K562 (cell line): Measurements from ENCODE around the gene MUC16. TPM values are rescaled to one million over a fixed set of nuclear protein-coding genes. Genes with fewer than 3 reads are reported as not detected.
A peak's percentile ranks its signal among the peaks of the same experiment; 100 is the strongest.

Experiments used
- ATAC-seq: fragments of 200-7000 bp; cut with Tn5 transposase; 3 replicates; pipeline ENCODE4 v1.9.1; 2020; ENCODE audit warnings: moderate library complexity
- BruUV-seq: library from RNA; stranded (reverse); fragments of 400-500 nt; replicated peaks from 2 replicates; lab custom pipeline; 2021; lab: Mats Ljungman, UMichigan
- CTCF ChIA-PET: fragments of 300-600 bp; formaldehyde crosslinking; extraction: SDS; loops from one replicate; lab custom pipeline; 2021; ENCODE audit warnings: low intra/inter-chr PET ratio; lab: Yijun Ruan, JAX
- POLR2A ChIA-PET: fragments of 300-600, 350-650 bp; sonication (Branson Sonifier 250); formaldehyde crosslinking; extraction: SDS; loops from one replicate; lab custom pipeline; 2021; ENCODE audit warnings: antibody characterized with exemption, inconsistent platforms; lab: Yijun Ruan, JAX
- DNase-seq, 4 experiments: peaks; one replicate each; pipeline versions ENCODE4 v3.0.0 to v3.0.0-alpha.2; 2011 to 2018; ENCODE audit warnings: low spot score in 3 of 4, mixed read lengths in 3 of 4; ENCODE audit errors: extremely low read depth in 1 of 4
- FAIRE-seq: peaks from 2 replicates; lab custom pipeline; 2011; peaks lifted over from hg19 to GRCh38; lab: Jason Lieb, UNC
- H2AFZ ChIP-seq: 2 replicates; pipeline ENCODE4 v1.6.0; 2011; ENCODE audit warnings: low read depth, low read length, control low read depth, inconsistent platforms
- H3K27ac ChIP-seq: fragments of 200-600 bp; 3 replicates; pipeline ENCODE4 v1.8.0; 2011; ENCODE audit warnings: low read depth, mild to moderate bottlenecking, control low read depth, inconsistent platforms, low read length, moderate library complexity, mixed read lengths; ENCODE audit errors: extremely low read depth
- H3K27me3 ChIP-seq, 2 experiments: fragments of 300-600 bp in 1 of 2; 2 replicates in 1 of 2; 3 replicates in 1 of 2; pipeline versions ENCODE4 v1.6.0 to v1.8.0; 2011; ENCODE audit warnings: inconsistent platforms in 2 of 2, low read length in 2 of 2, mild to moderate bottlenecking in 1 of 2, mixed read lengths in 1 of 2, moderate library complexity in 1 of 2; ENCODE audit not compliant: control insufficient read depth in 2 of 2, insufficient read depth in 2 of 2
- H3K36me3 ChIP-seq: fragments of 300-600 bp; 3 replicates; pipeline ENCODE4 v1.8.0; 2011; ENCODE audit warnings: mild to moderate bottlenecking, low read length, inconsistent platforms; ENCODE audit not compliant: control insufficient read depth, insufficient read depth
- H3K4me1 ChIP-seq, 2 experiments: fragments of 200-600 bp in 1 of 2; replicated peaks in 1 of 2; 2 replicates in 1 of 2; 3 replicates in 1 of 2; pipeline versions ENCODE4 v1.5.1 to v1.8.0; 2011; ENCODE audit warnings: inconsistent platforms in 2 of 2, low read length in 2 of 2, mild to moderate bottlenecking in 1 of 2, mixed read lengths in 1 of 2, moderate library complexity in 1 of 2; ENCODE audit not compliant: control insufficient read depth in 2 of 2, insufficient read depth in 2 of 2
- H3K4me2 ChIP-seq: 2 replicates; pipeline ENCODE4 v1.6.1; 2011; ENCODE audit warnings: low read length, control low read depth, inconsistent platforms, mixed read lengths; ENCODE audit not compliant: insufficient read depth
- H3K4me3 ChIP-seq: fragments of 200-600 bp; sonication (generic), shearing (Covaris generic); 2 replicates; pipeline ENCODE4 v1.5.1; 2016; ENCODE audit warnings: control low read depth, inconsistent platforms
- H3K79me2 ChIP-seq: fragments of 200-600 bp; 3 replicates; pipeline ENCODE4 v1.8.0; 2011; ENCODE audit warnings: low read length, inconsistent platforms; ENCODE audit not compliant: control insufficient read depth, insufficient read depth
- H3K9ac ChIP-seq, 2 experiments: 2 replicates each; pipeline versions ENCODE4 v1.6.0 to v1.6.1; 2011; ENCODE audit warnings: low read depth in 2 of 2, low read length in 2 of 2, control low read depth in 1 of 2, inconsistent platforms in 1 of 2, mild to moderate bottlenecking in 1 of 2, mixed read lengths in 1 of 2; ENCODE audit not compliant: insufficient read depth in 1 of 2
- H3K9me1 ChIP-seq: one replicate; pipeline ENCODE4 v1.6.0; 2011; ENCODE audit warnings: inconsistent platforms, mild to moderate bottlenecking, low read length, moderate library complexity; ENCODE audit not compliant: control insufficient read depth, insufficient read depth
- H3K9me3 ChIP-seq: replicated peaks from 2 replicates; pipeline ENCODE4 v1.5.1; 2011; ENCODE audit warnings: low read depth, low read length, inconsistent platforms; ENCODE audit not compliant: control insufficient read depth, insufficient read depth
- H4K20me1 ChIP-seq: replicated peaks from 2 replicates; pipeline ENCODE4 v1.6.1; 2011; ENCODE audit warnings: low read length, inconsistent platforms, mixed read lengths; ENCODE audit not compliant: control insufficient read depth, insufficient read depth
- DDX20 ChIP-seq: fragments of 450-650 bp; IDR thresholded peaks from 2 replicates; pipeline ENCODE4 v1.6.1; 2016; ENCODE audit warnings: missing genetic modification characterization, low read depth, mild to moderate bottlenecking, missing compliant biosample characterization, moderate library complexity
- EHMT2 ChIP-seq: fragments of 450-650 bp; IDR thresholded peaks from 2 replicates; pipeline ENCODE4 v1.6.1; 2018; ENCODE audit warnings: antibody characterized with exemption
- ESRRA ChIP-seq: fragments of 450-650 bp; IDR thresholded peaks from 2 replicates; pipeline ENCODE4 v1.6.1; 2014; ENCODE audit warnings: low read depth, mild to moderate bottlenecking, moderate library complexity, borderline replicate concordance
- ESRRB ChIP-seq: fragments of 250-450 bp; sonication (Bioruptor Pico); IDR thresholded peaks from 2 replicates; pipeline ENCODE4 v1.5.0; 2020; ENCODE audit warnings: mild to moderate bottlenecking, moderate library complexity, borderline replicate concordance
- HDAC8 ChIP-seq: fragments of 450-650 bp; IDR thresholded peaks from 2 replicates; pipeline ENCODE4 v1.6.1; 2016; ENCODE audit warnings: mild to moderate bottlenecking, missing genetic modification characterization, moderate library complexity, missing compliant biosample characterization
- KLF13 ChIP-seq: fragments of 450-650 bp; IDR thresholded peaks from 2 replicates; pipeline ENCODE4 v1.6.1; 2016; ENCODE audit warnings: missing genetic modification characterization, low read depth, mild to moderate bottlenecking, missing compliant biosample characterization, moderate library complexity, borderline replicate concordance
- MED1 ChIP-seq: sonication (generic); formaldehyde crosslinking; IDR thresholded peaks from 2 replicates; pipeline ENCODE4 v1.8.1; 2023; ENCODE audit warnings: missing genetic modification reagents, borderline replicate concordance
- NCOR1 ChIP-seq: fragments of 450-650 bp; IDR thresholded peaks from 2 replicates; pipeline ENCODE4 v1.6.1; 2016; ENCODE audit warnings: mild to moderate bottlenecking, moderate library complexity
- WGBS: fragments of 100-300 bp; shearing (Covaris generic); methylation state at CpG from one replicate; pipeline ENCODE4 v1.1.6; 2016; ENCODE audit warnings: low coverage, mixed read lengths; ENCODE audit not compliant: insufficient coverage; ENCODE audit errors: missing lambda C conversion rate; 5-methylcytosine and 5-hydroxymethylcytosine counted together
- in situ Hi-C: fragments of 300-500 bp; cut with MboI; formaldehyde crosslinking; loops from 4 replicates; pipeline ENCODE4 v1.15.0; 2018; ENCODE audit warnings: inconsistent platforms, mixed read lengths
- intact Hi-C: fragments of 100-400 bp; cut with micrococcal nuclease; formaldehyde crosslinking; loops from 2 replicates; pipeline ENCODE4 v1.14.2; 2022
- polyA plus RNA-seq, 8 experiments: library from polyadenylated mRNA; depleted of rRNA in 4 of 8; stranded (reverse) in 5 of 8; unstranded in 3 of 8; fragments of >200 nt; fragmentation: Nextera tagmentation in 2 of 8; fragmentation: Illumina TruSeq in 1 of 8; extraction: Ambion mirVana in 2 of 8; extraction: Trizol in 1 of 8; gene quantifications; 2 replicates each; pipeline versions ENCODE4 v1.2.1 to v1.2.3, GENCODE V29; 2011 to 2014; ENCODE audit warnings: inconsistent platforms in 1 of 8, missing spikeins in 1 of 8
- total RNA-seq, 7 experiments: library from RNA; depleted of rRNA in 6 of 7; stranded (reverse); fragments of >200 nt in 6 of 7; fragmentation: Illumina TruSeq in 2 of 7; extraction: Trizol in 2 of 7; gene quantifications; 2 replicates each; pipeline versions ENCODE4 v1.2.1 to v1.2.3, GENCODE V29; 2011 to 2021; ENCODE audit warnings: low replicate concordance in 1 of 7
- TF ChIP-seq, protein P1 (sequence below): IDR thresholded peaks from 2 replicates; pipeline ENCODE4 v1.6.1; 2016; ENCODE audit warnings: missing genetic modification characterization, missing compliant biosample characterization
- TF ChIP-seq, protein P2 (sequence below): fragments of 250-450 bp; sonication (Bioruptor Pico); IDR thresholded peaks from 2 replicates; pipeline ENCODE4 v1.8.0; 2022; ENCODE audit warnings: inconsistent platforms
- TF ChIP-seq, protein P3 (sequence below): sonication (generic); formaldehyde crosslinking; IDR thresholded peaks from 2 replicates; pipeline ENCODE4 v1.8.0; 2022; ENCODE audit warnings: mild to moderate bottlenecking, missing genetic modification reagents

The MUC16 gene
- total and polyA plus RNA-seq, 9 of the 15 experiments (the other 6 are each of a cell fraction or from before 2014, with no cell fraction given): not detected

DNA sequence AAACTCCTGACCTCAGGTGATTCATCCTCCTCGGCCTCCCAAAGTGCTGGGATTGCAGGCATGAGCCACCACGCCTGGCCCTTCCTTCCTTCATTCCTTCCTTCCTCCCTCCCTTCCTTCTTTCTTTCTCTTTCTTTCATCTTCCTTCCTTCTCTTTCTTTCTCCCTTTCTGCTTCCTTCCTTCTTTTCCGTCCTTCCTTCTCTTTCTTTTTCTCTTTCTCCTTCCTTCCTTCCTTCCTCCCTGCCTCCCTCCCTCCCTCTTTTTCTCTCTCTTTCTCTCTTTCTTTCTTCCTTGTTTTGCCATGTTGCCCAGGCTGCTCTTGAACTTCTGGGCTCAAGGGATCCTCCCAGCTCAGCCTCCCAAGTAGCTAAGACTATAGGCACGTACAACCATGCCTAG lies 36.5 kb upstream of the MUC16 start:
- H3K9me3 ChIP-seq: no peaks in the 10 kb centered on the region
- in situ Hi-C loops: no loop called here
- 0% methylated on average over 3 of the region's 4 CpGs for WGBS
- ChIA-PET POLR2A (interaction anchor here (1.9 kb wide), 1 partner anchor 10 kb away, joined by 5 read pairs; no protein-coding TSS in a partner anchor), CTCF (no interaction called here)
- H3K27ac ChIP-seq: no peak overlapping the region
- H3K9ac ChIP-seq: no peak overlapping the region
- no peaks in the 10 kb centered on the region for H4K20me1 ChIP-seq
- H3K4me3 ChIP-seq: no peak overlapping the region
- no TSS peak for BruUV-seq
- no peak overlapping the region for H2AFZ ChIP-seq
- DNase-seq (no peak), FAIRE-seq (no peak), ATAC-seq (no peak)
- H3K27me3 ChIP-seq: peaks cover 0 to 7% of the 10 kb centered on the region in 2 experiments; a peak in 3 of 5 replicates
- H3K36me3 ChIP-seq: no peaks in the 10 kb centered on the region
- H3K9me1 ChIP-seq: no peaks in the 10 kb centered on the region
- intact Hi-C loops: no loop called here
- H3K4me2 ChIP-seq: no peak overlapping the region
- no peaks in the 10 kb centered on the region for H3K4me1 ChIP-seq
- TF ChIP-seq NCOR1: no peak
- TF ChIP-seq, protein P1, sequence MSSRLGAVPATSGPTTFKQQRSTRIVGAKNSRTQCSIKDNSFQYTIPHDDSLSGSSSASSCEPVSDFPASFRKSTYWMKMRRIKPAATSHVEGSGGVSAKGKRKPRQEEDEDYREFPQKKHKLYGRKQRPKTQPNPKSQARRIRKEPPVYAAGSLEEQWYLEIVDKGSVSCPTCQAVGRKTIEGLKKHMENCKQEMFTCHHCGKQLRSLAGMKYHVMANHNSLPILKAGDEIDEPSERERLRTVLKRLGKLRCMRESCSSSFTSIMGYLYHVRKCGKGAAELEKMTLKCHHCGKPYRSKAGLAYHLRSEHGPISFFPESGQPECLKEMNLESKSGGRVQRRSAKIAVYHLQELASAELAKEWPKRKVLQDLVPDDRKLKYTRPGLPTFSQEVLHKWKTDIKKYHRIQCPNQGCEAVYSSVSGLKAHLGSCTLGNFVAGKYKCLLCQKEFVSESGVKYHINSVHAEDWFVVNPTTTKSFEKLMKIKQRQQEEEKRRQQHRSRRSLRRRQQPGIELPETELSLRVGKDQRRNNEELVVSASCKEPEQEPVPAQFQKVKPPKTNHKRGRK (tag): peak; percentile 65
- no peaks in the 10 kb centered on the region for H3K79me2 ChIP-seq

DNA sequence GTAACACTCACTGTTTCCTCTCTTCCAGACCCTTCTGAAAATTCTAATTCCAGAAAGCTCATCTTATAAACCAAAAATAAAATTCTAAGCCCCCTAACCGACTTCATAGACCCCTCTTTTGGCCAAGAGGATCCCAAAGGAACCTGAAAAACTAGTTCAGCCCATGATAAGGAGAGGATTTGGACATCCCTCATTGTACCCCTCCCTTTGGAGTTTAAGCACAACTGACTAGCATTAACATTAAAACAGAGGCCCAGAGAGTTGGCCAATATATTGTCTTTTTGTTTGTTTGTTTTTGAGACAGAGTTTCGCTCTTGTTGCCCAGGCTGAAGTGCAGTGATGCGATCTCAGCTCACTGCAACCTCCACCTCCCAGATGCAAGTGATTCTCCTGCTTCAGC lies 34.2 kb upstream of the MUC16 start:
- no peaks in the 10 kb centered on the region for H3K9me3 ChIP-seq
- no peaks in the 10 kb centered on the region for H3K79me2 ChIP-seq
- intact Hi-C loops: no loop called here
- in situ Hi-C loops: no loop called here
- no peaks in the 10 kb centered on the region for H3K9me1 ChIP-seq
- CTCF ChIA-PET: no interaction called here
- ATAC-seq (no peak), FAIRE-seq (no peak), DNase-seq (no peak)
- H3K4me3 ChIP-seq: no peak overlapping the region
- no peak overlapping the region for H3K27ac ChIP-seq
- no peak overlapping the region for H2AFZ ChIP-seq
- POLR2A ChIA-PET: no interaction called here
- peaks cover 3 to 27% of the 10 kb centered on the region in 2 experiments; a peak in 4 of 5 replicates for H3K27me3 ChIP-seq
- no peak overlapping the region for H3K9ac ChIP-seq
- no peaks in the 10 kb centered on the region for H3K4me1 ChIP-seq
- H3K36me3 ChIP-seq: no peaks in the 10 kb centered on the region
- 4% methylated on average over 3 of the region's 3 CpGs for WGBS
- no peak overlapping the region for H3K4me2 ChIP-seq
- H4K20me1 ChIP-seq: no peaks in the 10 kb centered on the region
- no TSS peak for BruUV-seq
- TF ChIP-seq, protein P2, sequence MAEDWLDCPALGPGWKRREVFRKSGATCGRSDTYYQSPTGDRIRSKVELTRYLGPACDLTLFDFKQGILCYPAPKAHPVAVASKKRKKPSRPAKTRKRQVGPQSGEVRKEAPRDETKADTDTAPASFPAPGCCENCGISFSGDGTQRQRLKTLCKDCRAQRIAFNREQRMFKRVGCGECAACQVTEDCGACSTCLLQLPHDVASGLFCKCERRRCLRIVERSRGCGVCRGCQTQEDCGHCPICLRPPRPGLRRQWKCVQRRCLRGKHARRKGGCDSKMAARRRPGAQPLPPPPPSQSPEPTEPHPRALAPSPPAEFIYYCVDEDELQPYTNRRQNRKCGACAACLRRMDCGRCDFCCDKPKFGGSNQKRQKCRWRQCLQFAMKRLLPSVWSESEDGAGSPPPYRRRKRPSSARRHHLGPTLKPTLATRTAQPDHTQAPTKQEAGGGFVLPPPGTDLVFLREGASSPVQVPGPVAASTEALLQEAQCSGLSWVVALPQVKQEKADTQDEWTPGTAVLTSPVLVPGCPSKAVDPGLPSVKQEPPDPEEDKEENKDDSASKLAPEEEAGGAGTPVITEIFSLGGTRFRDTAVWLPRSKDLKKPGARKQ (CRISPR knock-in tag): no peak
- TF ChIP-seq HDAC8 (tag): no peak
- no peak for TF ChIP-seq ESRRA
- TF ChIP-seq EHMT2: no peak
- no peak for TF ChIP-seq ESRRB (CRISPR knock-in tag)
- TF ChIP-seq MED1: no peak
- no peak for TF ChIP-seq DDX20 (tag)
- no peak for TF ChIP-seq KLF13
- TF ChIP-seq, protein P3, sequence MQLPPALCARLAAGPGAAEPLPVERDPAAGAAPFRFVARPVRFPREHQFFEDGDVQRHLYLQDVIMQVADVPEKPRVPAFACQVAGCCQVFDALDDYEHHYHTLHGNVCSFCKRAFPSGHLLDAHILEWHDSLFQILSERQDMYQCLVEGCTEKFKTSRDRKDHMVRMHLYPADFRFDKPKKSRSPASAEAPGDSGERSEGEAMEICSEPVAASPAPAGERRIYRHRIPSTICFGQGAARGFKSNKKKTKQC: no peak
